ENCODE data around the gene ALG12.

The ALG12 gene

DNA sequence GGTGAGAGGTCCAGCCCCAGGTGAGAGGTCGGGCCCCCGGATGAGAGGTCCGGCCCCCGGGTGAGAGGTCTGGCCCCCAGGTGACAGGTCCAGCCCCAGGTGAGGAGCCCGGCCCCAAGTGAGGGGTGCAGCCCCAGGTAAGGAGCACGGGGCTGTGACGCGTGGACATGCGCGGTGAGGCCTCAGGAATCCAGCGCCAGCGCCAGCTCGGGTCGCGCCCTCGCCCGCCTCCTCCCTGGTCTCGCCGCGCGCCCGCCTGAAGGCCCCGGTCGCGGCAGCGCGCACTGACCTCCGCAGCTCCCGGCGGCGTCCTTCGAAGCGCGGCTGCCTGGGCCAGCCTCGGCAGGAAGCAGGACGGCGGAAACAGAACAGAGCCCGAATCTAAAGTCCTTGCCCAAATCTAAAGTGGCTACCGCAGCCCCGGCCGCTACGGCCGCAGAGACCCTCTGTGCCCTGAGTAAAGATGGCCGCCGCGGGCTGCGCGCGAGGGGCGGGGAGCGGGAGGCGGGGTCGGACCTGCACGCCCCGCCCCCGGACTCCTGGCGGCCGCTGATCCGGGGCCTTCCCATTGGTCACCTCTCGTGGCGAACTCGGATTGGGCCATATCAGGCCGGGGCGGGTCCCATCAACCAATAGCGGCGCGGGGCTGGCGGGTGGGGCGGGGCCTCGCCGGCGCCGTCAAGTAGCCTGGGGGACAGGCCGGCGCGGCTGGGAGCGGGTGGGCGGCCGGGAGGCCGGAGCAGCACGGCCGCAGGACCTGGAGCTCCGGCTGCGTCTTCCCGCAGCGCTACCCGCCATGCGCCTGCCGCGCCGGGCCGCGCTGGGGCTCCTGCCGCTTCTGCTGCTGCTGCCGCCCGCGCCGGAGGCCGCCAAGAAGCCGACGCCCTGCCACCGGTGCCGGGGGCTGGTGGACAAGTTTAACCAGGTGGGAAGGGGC, at the start of gene ALG12, which contains the start of gene CRELD2:
TSS of gene ALG12 (minus strand) at position 465 of the 937 bp plus-strand sequence. CDS start 4,673 bp downstream, outside the sequence.
TSS of gene CRELD2 (plus strand) at position 661 of the 937 bp plus-strand sequence. CDS start at position 797, 136 bp downstream.
- DNase-seq: peak; percentile 96

DNA sequence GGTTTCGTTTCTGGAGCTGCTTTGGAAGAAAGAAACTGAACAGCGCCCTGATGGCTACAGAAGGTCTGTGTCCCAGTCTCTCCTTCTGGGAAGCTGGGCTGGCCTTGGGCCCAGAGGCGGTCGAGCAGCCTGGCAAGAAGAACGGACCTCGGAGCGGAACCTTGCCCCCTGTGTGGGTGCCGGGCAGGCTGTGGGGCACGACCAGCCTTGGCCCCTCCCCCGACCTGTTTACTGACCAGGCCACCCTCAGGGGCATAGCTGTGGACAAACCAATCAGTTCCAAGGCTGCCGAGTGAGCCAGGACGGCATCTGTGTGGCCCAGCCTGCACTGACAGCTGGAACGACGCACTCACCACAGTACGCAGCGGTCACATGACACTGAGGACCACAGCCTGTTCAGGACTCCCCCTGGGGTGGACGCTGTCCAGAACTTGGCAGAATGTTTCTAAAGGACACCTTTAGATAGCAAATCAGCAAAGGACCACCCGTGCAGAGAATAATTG, 49.5 kb upstream of the ALG12 start:
- DNase-seq: no peak

DNA sequence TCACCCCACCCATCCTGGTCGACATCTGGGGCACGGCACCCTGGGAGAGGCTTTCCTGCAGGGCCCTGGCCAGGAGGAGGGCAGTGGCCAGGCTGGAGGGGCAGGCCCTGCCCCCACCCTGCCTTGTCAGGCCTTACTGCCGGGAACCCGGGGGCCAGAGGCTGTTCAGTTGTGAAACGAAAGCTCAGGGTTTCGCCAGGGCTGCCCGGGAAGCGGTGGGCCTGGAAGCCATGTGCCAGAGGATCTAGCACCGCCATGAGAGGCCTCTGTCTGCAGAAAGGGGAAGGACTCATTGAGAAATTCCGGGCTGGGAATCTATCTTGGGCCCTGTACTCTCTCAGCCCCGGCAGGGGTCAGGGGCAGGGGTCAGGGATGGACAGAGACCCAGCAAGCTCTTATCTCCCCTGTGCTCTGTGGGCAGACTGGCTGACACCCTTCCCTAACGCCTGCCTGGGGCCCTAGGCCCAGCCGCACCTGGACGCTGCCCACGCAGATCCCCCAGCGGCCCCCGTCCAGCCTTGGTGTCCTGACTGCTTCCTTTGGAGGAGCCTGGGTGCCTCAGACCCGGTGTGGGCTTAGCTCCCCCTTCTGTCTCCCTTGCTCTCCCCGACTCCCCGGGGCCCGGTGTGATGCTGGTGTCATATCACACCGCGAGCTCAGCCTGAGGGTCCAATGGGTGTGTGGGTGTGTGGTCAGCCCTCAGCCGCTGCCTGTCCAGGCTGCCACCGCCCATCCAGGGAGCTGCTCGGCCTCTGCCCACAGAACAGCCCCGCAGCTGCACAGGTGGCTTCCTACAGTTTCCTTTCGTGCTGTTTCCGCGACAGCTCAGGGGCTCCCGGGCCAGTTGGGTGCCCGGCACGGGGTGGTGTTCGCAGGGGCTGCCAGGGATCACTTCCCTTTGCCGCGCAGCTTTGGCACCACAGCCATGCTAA, 48.8 kb upstream of the ALG12 start:
- DNase-seq: peak; percentile 30 to 61

DNA sequence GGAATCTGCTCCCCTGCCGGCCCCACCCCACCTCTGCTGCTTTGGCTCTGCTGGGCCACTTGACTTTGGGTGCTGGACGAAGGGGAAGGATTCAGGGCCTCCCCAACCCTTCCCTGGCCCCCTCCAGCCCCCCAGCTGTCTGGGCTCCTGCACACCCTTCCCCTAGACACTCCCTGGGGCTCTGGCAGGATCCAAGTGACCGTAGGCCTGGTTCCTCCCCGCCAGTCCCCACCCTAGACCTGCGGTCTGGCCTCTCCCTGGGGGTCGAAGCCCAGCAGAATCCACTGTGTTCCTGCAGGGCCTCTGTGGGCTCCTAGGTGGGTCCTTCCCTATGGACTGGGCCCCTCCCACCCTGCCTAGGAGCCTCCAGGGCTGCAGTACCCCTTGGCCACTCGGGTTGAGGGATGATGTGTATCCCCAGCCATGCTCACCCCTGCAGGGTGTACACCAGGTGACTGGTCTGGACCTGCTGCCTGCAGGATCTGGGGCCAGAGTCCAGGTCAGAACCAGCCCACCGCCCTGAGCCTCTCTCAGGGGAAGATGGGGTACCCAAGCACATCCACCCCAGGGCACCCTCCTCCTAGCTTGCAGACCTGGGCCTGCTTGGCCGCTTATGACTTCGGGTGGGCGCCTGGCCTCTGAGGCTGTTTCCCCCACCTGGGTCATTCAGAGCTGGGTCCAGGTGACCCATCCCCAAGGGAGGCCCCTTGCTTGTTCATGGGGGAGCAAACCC, 48.0 kb upstream of the ALG12 start:
- DNase-seq: peak in 1 of 2 donors; percentile 14

DNA sequence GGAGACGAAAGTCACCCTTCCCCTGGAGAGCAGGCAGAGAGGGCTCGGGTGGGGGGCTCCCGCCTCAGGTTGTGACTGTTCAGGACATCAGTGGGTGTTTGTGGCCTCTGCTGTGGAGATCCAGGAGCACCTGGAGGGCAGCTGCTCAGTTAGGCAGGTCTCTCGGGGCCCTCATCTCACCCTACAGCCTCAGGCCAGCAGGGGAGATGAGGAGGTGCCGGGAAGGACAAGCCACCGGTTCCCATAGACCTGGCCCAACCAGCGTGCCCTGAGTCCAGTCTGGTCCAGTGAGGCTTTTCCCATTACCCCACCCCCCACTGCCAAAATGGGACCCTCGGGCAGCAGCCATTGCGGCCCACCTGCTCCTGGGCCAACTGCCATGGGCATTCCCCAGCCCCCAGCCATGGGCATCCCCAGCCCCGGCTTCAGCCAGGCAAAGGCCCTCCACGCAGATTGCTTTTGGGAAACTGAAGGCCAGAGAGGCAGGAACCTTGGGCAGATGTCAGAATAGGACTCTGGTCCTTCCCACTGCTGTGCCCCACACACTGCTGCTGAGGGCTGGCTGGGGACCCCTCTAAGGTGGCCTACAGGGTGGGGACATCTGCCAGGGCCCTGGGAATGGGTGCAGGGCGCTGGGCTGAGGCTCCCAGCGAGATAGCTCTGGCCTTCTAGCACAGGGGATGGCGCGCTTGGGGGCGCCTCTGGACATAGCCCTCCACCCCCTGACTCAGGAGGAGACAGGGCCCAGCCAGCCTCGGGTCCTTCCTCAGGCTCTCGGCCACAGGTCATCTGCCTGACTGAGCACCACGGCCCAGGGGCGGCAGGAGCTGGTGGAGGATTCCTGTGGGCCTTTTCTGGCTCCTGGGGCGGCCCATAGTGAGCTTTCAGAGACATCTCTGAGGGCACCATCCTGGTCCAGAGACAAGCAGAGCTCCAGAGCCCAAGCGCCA, 47.1 kb upstream of the ALG12 start:
- peak in 1 of 2 donors; percentile 29 for DNase-seq

DNA sequence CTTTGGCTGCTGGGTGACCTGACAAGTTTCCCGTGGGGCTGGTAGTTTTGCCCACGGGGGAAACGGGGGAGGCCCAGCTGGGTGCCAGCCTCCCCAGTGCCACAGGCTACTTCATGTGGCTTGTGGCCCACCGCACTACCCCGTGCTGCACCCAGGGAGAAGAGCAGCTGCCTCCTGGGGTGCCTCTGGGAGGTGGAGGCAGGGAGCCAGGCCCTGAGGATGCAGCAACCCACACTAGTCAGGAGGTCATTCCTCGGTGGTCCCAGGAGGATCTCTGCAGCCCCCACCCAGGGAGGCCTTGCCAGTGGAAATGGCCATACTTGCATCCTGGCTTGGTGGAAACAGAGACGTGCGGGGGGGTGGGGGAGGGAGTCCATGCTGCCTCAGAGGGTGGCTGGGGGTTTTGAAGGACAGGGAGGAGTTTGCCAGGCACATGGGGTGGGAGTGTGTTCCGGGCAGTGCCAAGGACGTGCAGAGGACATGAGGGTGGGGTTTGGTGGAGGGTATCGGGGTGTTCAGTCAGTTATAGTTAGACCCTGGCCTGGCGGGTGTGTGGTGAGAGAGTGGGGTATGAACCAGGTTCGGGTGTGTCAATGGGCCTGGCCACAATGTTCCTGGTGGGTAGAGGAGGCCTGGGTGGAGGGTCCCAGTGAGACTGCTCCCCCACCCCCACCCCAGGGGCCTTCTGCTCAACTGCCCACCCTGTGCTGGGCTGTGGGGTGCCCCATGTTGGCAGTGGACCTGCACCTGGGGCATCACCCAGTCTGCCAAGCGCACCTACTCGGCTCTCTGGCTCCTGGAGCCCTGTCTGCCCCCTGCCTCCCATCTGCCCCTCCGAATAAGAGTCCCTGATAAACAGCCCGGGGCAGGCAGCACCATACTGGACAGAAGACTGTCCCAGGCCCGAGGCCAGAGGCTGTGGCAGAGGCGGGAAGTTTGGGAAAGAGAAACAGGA, 46.2 kb upstream of the ALG12 start:
- DNase-seq: peak in 1 of 2 donors; percentile 54

DNA sequence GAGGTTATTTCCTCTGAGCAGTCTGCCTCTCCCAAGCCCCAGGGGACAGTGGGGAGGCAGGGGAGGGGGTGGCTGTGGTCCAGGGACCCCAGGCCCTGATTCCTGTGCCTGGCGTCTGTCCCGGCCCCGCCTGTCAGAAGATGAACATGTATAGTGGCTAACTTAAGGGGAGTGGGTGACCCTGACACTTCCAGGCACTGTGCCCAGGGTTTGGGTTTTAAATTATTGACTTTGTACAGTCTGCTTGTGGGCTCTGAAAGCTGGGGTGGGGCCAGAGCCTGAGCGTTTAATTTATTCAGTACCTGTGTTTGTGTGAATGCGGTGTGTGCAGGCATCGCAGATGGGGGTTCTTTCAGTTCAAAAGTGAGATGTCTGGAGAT, 45.4 kb upstream of the ALG12 start:
- DNase-seq: no peak

DNA sequence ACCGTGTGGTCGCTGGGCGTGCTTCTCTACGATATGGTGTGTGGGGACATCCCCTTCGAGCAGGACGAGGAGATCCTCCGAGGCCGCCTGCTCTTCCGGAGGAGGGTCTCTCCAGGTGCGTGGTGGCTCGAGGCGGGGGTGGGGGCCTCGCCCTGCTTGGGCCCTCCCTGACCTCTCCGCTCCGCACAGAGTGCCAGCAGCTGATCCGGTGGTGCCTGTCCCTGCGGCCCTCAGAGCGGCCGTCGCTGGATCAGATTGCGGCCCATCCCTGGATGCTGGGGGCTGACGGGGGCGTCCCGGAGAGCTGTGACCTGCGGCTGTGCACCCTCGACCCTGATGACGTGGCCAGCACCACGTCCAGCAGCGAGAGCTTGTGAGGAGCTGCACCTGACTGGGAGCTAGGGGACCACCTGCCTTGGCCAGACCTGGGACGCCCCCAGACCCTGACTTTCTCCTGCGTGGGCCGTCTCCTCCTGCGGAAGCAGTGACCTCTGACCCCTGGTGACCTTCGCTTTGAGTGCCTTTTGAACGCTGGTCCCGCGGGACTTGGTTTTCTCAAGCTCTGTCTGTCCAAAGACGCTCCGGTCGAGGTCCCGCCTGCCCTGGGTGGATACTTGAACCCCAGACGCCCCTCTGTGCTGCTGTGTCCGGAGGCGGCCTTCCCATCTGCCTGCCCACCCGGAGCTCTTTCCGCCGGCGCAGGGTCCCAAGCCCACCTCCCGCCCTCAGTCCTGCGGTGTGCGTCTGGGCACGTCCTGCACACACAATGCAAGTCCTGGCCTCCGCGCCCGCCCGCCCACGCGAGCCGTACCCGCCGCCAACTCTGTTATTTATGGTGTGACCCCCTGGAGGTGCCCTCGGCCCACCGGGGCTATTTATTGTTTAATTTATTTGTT, 44.8 kb upstream of the ALG12 start:
- DNase-seq: no peak

DNA sequence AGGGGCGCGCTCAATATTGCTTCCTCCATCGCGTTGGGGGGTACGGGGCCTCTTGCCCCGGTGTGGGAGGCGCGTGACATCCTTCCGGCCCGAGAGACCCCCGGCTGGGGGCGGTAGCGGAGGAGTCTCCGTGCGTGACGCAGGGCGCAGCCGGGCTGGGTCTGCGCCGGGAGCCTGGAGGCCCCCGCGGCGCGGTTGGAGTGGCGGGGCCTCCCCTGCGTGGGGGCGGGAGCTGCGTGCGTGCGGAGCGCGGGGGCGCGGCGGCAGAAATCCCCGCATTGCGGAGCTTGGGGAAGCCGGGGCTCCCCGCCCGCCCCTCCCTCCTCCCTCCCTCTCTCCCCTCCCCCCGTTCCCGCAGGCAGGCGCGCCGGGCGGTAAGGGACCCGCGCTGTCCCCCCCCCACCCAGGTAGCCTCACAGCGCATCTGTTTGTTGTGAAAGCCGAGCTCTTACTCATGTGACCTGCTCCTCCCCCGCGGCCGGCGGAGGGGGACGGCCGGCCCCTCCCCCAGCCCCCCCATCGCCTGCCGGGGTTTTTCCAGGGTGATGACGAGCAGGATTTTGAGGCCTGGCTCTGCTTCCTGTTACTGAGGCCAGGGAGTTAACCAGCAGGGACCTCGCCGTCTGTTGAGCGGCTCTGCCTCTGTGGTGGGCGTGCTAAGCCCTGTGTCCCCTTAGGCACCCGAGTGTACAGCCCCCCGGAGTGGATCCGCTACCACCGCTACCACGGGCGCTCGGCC, 43.9 kb upstream of the ALG12 start:
- DNase-seq: peak; percentile 90 to 91

DNA sequence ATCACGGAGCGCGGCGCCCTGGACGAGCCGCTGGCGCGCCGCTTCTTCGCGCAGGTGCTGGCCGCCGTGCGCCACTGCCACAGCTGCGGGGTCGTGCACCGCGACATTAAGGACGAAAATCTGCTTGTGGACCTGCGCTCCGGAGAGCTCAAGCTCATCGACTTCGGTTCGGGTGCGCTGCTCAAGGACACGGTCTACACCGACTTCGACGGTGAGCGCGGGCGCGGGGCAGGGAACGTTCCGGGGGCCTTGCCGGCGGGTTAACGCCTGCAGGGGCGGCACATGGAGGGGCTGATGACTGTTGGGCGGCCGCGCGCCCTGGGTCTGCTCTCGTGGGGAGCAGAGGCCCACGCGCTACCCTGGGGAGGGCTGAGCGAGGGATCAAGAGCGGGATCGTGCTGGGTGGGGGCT, 43.4 kb upstream of the ALG12 start:
- no peak for DNase-seq

DNA sequence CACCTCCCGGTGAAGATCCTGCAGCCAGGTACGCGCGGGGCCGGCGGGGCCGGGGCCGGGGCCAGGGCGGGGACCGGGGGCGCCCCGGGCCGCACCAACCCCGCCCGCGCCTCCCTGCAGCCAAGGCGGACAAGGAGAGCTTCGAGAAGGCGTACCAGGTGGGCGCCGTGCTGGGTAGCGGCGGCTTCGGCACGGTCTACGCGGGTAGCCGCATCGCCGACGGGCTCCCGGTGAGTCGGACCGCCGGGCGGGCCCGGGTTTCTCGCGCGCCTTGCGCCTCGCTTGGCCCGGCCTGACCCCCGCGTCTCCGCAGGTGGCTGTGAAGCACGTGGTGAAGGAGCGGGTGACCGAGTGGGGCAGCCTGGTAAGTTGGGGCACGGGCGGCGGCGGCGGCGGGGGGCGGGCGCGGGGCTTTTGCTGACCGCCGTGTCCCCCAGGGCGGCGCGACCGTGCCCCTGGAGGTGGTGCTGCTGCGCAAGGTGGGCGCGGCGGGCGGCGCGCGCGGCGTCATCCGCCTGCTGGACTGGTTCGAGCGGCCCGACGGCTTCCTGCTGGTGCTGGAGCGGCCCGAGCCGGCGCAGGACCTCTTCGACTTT, 42.9 kb upstream of the ALG12 start:
- DNase-seq: peak in 1 of 2 donors; percentile 43

DNA sequence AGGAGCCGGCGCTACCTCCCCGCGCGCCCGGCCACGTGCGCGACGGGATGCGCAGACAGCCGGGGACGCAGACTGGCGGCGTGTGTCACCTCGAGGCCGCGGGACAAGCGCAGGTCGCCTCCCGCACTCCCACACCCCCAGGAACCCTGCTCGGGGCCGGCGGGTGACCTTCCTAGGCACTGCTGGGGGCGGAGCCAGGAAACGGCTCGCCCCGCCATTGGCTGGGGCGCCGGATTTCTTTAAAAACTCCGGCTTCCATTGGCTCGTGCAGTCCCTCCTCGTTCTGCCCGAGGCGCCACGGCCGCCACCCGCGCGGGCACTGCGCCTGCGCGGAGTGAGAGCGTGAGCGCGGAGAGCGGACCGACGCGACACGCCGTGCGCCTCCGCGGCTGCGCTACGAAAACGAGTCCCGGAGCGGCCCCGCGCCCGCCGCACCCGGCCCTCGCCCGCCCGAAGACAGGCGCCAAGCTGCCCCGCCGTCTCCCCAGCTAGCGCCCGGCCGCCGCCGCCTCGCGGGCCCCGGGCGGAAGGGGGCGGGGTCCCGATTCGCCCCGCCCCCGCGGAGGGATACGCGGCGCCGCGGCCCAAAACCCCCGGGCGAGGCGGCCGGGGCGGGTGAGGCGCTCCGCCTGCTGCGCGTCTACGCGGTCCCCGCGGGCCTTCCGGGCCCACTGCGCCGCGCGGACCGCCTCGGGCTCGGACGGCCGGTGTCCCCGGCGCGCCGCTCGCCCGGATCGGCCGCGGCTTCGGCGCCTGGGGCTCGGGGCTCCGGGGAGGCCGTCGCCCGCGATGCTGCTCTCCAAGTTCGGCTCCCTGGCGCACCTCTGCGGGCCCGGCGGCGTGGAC, 42.1 kb upstream of the ALG12 start, which contains the start of gene PIM3:
TSS of gene PIM3 (plus strand) at position 614 of the 846 bp plus-strand sequence. CDS start at position 790, 176 bp downstream.
- DNase-seq: peak; percentile 96 to 97

DNA sequence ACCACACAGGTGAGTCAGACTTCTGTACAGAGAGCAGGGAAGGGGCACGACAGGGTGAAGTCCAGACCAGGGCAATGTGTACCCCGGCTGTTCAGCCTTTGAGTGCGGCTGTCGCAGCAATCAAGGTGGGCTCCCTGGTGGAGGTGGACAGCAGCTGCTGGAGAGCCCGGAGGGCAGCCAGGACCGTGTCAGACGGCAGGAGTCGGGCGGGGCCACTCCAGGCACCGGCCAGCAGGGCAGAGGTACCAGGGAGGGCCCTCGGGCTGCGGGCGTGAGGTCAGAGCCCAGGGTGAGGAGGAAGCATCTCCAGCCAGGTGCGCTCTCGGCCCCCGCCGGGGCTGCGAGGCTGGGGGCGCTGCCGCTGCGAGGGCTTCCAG, 41.5 kb upstream of the ALG12 start:
- no peak for DNase-seq

DNA sequence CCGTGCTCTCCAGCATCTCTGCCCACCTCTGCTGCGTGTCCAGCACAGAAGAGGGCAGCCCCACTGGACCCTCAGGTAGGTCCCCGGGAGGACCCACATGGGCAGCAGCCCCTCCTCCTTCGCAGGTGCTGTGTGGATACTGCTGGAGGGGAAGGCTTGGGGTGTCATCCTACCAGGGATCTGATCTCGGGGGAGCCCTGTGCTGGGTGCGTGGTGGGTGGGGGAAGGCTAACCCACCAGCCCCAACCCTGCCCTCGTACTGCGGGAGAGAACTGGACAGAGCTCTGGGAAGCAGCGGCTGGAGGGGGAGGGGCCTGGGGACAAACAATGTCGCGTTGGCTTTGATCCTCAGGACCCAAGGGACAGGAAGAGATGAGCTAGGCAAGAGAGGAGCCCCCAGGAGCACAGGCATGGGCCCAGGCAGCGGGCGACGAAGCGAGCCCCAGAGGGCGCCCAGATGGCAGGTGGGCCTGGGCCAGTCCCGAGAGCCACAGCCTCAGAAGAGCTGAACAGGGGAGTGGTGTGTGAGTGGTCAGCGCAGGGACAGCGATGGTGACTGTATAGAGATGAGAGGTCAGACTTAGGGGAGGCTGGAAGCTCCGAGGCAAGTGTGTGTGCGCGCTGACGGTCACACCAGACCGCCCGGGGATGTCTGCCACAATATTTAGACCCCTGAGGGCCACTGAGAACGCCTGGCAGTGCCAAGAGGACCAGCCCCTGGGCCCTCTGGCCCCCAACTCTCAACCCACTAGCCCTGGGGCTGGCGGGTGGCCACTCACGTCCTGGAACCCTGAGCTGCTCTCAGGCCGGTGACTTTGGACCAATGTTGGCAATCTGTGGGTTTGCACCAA, 40.9 kb upstream of the ALG12 start:
- no peak for DNase-seq

DNA sequence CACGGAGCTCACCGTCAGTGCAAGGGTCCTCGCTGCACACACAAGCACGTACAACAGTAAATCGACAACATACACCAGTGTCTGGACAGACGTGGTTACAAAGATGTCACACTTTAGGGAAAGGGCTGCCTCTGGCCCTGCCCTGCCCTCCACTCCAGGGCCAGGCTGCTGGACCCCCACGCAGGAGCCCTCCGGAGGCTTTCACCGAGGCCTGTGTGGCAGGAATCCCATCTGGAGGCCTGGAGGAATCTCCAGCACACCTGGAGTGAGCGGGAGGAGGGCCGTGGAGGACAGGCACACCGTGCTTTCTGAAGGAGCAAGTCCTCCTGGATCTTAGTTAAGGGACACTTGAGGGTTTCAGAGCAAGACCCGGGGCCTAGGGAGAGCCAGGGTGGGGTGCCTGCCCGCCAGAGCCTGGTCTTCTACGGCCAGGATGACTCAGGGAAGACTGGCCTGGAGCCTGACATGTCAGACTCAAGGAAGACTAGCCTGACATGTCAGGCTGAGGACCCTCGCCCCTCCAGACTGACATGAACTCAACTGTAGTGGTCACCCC, 40.2 kb upstream of the ALG12 start:
- DNase-seq: no peak
